Stimulated activated naive CD4-positive, alpha-beta T cell (primary cell): ENCODE results near the gene MAPK6.
"Not testable (repeated sequence)": the region's sequence is repeated elsewhere in the genome, so short reads cannot be mapped to it uniquely, and the experiment has no call there.

Experiments used
- DNase-seq, 6 experiments: peaks; one replicate each; lab custom pipeline; 2025; lab: John Stamatoyannopoulos, UW

Gene MAPK6

DNA sequence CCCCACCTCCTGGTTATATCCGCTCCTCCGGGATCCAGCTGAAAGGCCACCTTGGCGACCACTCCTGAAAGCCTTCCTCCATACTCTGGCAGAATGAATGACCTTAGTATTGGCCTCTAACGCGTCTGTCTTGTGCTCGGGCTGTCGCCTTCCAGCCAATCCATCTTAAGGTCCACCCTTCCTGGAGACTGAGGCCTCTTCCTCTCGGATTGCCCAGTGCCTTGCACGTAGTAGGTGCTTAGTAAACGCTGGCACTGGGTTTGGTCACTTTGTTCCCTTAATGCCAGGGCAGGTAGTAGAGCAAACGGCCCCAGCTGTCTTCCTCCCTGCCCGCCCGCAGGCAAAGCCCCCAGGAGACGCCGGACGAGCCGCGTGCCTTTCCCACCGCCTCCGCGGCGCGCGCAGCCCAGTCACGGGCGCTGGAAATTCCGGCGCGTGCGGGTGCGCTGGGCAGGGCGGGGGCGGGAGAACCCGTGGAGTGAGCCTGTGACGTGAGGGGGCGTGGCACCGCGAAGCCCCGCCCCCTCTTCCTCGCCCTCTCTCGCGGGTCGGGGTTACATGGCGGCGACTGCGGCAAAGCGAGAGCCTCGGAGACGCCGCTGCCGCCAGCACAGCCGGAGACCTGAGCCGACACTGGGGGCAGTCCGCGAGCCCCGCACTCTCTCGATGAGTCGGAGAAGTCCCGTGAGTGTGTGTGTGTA, at the start of gene MAPK6:
MAPK6 (plus strand) TSS at position 527 of the 701 bp plus-strand sequence. CDS start 27,242 bp downstream, outside the sequence.
- DNase-seq: peak; percentile 86 to 94 (median 92)

DNA sequence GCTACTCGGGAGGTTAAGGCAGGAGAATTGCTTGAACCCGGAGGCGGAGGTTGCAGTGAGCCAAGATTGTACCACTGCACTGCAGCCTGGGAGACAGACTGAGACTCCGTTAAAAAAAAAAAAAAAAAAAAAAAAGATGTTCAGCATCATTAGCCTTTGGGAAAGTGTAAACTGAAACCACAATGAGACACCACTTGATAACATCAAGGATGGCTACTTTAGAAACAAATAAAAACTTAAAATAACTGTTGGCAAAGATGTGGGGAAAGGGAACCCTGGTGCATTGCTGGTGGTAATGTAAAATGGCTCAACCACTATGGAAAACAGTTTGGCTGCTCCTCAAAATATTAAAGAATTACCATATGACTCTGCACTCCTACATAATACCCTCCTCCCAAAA, 49.3 kb upstream of the MAPK6 start:
- DNase-seq: no peak

DNA sequence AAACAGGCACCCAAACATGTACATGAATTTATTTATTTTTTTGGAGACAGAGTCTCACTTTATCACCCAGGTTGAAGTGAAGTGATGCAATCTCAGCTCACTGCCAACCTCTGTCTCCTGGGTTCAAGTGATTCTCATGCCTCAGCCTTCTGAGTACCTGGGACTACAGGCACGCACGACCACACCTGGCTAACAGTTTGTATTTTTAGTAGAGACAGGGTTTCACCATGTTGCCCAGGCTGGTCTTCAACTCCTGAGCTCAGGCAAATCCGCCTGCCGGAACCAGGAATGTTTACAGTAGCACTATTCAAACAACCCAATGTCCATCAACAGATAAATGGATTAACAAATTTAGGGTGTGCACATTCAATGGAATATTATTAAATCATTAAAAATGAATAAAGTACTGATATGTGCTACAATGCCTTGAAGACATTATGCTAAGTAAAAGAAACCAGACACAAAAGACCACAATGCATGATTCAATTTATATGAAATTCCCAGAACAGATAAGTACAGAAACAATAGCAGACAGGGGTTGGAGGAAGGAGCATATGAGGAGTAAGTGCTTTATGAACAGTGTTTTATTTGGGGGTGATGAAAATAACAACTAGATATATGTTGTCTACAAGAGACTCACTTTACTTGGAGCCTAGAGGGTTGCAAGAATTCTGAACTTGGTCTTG, 48.7 kb upstream of the MAPK6 start:
- DNase-seq: no peak

DNA sequence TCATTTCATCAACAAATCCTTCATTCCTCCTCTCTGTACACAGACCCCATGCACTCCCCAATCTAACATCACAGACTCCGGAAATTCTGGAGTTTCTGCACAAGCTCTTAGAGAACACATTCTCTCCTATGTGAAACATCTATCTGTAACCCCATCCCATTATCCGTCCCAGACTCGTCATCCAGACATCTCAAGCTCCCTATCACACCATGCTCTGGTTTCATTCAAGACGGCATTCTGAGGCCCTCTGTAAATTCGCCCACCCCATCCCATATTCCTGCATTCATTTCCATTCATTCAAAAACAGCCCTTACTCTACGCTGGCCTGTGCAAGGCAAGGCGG, 48.0 kb upstream of the MAPK6 start:
- no peak for DNase-seq

DNA sequence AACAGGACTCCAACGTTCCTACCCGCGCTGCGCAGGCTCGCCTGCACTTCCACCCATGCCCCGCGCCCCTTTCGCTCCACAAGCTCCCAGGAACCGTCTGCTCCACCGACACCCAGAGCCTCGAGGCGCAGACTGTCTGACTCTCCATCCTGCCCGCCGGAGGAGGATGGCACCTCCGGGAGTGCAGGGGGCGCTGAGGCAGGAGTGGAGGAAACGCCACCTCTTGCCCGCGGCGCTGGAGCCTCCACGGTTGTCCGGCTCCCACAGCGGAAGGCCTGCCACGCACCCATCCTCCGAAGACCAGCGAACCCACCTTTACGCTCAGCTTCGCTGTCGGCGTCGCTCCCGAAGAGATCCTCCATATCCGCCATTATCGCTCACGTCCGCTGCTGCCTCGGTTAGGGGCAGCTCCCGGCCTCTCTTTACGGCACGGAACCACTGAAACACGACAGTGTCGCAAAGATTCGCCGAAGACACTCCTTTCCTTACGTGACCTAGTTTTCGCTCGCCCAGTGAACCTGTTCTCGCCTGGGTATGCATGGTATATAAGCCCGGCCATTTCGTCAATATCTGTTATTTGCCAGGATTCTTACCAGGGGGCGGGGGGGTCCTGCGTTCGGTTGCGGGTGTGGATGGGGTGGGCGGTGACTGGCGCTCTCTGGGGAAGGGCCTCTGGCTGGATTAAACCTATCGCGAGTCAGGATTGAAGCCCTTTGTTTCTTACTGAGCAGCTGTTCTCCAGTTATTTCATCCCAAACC, 47.5 kb upstream of the MAPK6 start, which contains the start of gene LEO1:
LEO1 (minus strand) TSS at position 404 of the 759 bp plus-strand sequence; CDS start at position 371, 33 bp downstream.
- DNase-seq: peak; percentile 80 to 93 (median 88)

DNA sequence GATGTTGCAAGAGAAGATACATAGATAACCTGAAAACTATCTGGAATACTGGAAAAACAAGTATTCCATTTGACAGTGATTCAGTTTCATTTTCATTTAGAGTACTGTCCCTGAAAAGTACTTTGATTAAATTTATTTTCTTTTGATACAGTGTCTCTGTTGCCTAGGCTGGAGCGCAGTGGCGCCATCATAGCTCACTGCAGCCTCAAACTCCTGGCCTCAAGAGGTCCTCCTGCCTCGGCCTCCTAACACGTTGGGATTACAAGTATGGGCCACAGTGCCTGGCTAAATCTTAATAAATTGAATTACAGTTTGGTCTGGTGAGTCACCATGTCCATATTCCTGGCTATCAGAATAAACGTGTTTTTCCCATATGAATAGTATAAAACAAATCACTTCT, 45.8 kb upstream of the MAPK6 start:
- DNase-seq: no peak

DNA sequence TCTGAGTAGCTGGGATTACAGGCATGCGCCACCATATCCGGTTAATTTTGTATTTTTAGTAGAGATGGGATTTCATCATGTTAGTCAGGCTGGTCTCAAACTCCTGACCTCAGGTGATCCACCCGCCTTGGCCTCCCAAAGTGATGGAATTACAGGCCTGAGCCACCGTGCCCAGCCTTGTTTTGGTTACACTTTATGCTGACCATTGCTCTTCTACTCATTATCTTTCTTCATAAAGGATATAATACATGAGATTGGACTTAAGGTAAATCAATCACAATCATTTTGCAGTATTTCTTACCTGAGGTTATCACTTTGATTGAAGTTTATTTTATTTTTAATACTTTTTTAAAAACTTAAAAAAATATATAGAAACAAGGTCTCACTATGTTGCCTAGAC, 45.2 kb upstream of the MAPK6 start:
- no peak for DNase-seq

DNA sequence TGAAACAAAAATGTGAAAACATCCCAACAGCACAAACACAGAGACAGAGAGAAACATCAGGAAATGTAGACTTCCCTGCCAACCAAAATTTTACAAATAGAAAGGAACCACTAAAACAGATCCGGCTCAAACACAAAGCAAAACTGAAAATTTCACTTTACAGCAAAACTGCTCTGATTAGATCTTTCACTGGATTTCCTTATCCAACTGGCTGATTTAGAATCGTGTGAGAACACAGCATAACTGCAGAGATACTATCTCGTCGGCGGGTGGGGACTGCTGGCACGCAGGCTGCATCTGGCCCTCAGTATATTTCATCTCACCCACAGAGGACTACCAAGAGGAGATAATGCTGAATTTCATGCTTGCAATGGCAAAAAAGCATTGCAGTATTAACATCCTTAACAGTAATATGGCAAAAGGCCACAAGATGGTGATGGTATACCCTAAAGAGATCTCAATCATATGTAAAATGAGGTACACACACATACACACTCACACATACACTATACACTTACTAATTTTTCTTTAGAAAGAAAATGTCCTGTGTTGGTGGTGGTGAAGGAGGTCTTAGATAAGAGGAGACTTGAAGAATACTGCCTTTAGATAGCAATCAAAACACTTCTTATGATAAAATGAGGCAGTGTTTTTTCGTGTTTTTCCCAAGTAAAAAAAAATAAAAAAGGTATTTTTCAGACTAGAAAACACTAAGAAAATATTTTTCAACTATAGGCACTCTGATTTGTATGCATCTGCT, 36.8 kb upstream of the MAPK6 start:
- peak in 4 of 6 experiments; percentile 10 to 67 (median 64) for DNase-seq

DNA sequence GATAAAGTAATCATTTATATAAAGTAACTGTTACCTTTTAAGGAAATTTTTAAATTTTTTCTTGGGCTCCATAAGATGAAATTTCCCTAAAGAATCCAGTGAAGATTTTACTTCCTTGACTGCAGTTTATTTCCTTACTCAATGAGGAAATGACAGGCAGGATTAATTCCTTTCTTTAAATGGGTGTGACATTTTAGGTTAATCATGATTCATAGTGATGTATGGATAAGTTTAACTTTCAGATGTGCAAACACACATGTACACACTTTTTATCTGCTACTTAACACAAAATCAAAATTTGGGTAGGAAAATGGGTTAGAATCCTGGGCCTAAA, 36.3 kb upstream of the MAPK6 start:
- no peak for DNase-seq

DNA sequence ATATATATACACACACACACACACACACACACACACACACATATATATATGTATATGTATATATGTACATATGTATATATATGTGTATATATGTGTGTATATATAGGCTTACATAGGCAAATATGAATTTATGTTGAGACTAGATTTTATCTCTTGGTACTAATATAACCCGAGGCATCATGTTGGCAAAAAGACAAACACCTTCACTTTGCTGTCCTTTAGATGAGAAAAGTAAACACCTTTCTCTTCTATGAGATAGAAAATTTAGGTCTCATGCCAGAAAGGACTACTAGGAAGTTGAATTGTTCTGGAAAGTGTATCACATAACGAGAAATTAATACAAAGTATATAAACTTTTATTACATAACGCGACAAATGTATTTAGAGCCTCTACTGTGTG, 27.9 kb upstream of the MAPK6 start:
- DNase-seq: no peak

DNA sequence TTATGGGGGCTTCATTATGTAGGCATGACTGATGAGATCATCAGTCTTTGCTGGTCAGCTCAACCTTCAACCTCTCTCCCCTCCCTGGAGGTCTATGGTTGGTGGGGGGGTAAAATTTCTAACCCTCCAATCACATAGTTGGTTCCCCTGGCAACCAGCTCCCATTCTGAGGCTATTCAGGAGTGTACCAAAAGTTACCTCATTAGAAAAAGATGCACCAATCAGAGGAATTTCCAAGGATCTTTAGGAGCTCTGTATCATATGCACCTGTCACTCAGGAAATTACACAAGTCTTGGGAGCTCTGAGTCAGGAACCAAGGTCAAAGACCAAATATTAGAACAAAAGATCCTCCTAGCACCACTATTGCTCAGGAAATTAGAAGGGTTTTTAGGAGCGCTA, 26.1 kb upstream of the MAPK6 start:
- DNase-seq: no peak

DNA sequence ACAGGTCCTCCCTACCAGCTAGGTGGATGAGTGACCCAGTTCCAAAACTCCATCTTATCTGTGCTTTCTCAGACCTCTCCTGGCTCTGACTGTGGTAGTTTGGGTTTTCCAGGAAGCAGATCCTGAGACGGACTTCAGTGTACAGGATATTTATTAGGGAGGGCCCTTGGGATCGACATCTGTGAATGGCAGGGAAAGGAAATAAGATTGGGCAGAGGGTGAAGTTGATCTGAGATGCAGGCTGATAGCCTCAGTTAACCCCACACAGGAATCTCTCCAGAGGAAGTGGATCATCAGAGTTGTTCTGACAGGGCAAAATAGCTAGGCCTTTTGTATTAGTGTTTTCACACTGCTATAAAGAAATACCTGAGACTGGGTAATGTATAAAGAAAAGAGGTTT, 16.7 kb upstream of the MAPK6 start:
- DNase-seq: no peak

DNA sequence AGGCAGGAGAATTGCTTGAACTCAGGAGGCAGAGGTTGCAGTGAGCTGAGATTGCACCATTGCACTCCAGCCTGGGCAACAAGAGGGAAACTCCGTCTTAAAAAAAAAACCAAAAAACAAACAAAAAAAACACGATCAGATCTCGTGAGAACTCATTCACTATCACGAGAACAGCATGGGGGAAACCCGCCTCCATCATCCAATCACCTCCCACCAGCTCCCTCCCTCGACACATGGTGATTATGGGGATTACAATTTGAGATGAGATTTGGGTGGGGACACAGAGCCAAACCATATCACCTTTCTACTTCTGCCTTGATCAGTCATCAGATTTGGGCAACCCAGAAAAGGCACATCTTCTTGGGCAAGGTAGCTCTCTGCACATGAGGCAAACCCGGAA, 15.9 kb upstream of the MAPK6 start:
- DNase-seq: not testable (repeated sequence)

DNA sequence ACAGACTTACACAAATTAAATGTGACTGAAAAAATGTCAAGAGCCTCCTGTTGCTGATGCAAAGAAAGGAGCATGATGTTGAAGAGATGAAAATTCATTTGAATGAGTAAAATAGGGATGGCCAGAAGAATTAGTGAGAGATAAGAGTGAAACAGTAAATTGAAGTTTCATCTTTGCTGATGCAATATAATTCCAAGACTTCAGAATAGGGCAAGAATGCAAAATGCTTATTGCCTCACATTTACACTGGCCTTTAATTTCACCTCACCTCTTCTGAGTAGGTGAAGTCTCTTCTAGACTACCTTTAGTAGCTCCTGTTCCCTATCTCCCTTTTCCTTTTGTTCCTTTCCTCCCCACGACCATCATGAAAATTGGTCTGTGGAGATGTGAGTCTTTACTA, 15.3 kb upstream of the MAPK6 start:
- no peak for DNase-seq

DNA sequence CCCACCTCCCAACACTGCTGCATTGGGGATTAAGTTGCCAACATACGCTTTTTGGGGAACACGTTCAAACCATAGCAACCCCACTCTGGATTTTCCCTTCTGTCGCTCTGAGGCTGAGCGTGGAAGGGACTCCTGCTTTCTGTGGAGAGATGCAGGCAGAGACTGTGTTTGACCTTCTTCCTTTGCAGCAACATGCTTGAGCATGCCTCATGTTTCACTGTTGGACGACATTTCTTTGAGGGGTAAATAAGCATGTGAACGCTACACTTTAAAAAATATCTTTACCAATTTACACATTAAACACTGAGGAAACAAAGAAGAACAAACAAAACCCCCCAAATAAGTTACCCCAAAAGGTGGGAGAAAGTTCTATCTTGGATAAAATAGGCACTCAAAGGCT, 14.2 kb upstream of the MAPK6 start:
- no peak for DNase-seq

DNA sequence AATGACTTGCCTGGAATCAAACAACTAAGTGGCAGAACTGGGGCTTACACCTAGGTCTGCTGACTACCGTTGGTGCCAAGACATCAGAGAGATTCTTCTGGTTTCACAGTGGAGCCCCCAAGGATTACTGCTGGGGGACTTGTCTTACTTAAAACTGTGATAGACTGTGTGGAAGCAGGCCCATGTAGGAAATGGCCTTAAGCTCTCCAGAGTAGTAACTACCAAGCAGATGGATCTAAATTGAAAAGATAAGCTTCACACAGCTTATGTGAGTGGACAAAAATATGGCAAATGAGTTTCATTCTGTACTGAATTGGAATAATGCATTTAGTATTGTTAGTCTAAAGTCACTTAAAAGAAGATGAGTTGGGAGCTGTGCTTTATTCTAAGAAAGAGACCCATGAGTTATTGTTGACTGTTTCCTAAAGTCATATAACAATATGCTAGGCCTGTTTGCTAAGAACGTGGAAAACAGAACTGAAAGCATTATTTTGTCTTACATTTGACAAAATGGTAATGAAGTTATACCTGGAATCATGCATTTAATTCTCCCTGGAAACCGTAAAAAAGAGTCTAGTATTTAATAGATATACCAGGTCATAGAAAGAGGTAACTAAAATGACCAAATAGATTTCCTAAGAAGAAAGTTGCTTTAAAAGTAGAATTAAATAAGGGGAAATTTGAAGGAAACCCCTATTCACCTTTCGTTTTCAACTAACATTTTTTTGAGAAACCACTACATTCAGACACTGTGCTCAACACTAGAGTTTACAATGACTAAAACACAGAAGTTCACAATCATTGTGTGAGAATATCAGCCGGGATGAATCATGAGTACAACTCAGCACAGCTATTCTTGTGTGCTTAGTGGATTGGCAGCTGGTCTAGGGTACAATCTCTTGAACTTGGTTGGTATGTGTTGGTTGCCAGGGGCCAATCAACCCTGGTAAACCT, 13.0 kb upstream of the MAPK6 start:
- no peak for DNase-seq

DNA sequence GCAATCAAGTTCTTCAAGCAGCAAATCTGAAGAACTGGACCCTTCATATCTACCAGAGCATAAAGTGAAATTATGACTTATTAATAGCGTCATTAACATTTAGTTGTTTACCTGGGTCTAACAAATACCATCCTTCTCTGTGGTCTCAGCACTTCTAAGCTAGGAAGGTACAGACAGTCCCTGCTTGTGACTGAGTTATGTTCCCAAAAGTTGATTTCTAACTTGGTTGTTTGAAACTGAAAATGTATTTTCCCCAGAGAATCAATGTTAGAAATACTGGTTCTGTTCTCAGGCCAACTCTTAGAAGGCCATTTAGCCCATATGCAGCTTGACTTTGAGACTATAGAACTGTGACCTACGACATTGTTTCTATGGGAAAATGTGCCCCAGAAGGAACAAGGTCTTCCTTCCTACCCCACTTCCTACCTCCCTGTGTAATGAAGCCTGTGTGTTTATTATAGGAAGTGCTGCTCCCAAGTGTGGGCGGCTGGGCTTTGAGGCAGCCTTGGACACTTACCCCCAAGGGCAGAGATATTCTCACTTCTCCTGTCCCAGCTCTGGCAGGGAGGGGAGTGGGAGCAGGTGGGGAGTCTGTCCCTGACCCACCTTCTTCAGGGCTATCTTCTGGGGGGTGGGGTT, 12.2 kb upstream of the MAPK6 start:
- no peak for DNase-seq

DNA sequence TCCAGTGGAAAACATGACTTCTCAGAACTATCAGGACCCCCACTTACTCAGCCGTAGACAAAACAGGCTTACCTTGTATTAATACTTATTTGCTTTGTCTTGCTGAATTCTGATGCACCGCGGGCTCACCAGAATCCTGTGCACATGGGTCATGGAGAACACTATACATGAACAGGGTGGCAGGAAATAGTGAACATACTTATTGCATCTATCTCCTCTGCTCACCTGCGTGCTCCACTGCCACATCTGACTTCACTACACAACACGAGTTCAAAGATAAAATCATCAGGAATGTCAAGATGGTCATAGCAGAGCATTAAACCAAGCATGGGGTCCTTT, 10.7 kb upstream of the MAPK6 start:
- DNase-seq: peak in 1 of 6 experiments; percentile 30

DNA sequence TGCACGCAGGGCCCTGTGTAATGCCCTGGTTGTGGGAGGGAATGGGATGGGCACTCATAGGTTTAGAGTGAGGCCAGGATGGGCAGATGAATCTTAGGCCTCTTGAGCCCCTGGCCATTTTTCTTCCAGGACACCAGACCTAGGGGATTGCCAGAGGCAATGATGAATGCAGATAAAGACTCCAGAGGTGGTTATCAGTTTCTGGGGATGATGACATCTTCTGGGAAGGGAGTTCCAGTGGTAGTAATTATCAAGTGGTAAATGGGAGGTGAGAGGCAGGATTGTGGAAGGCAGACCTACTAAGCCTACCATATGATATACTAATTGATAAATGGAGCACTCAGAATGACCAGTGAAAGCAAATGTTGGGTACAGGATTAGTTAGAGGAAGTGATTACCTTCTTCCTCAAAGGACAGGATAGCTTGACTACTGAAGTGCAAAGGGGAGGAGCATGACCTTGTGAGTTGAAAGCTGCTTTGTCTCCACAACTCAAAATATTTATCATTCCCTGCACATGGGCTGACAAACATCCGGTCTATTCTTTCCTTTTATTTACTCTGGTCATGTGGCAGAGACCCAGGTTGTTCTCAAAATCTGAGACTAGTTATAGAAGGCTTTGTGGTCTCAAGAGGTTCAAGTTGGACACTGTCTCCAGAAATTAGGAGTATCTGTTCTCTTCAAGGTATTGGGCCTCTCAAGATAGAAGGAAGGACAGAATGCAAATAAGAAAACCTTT, 10.2 kb upstream of the MAPK6 start:
- no peak for DNase-seq
